HG02610 (cell line): ENCODE measurements around the gene COL6A2.
"Not testable (repeated sequence)": the region's sequence is repeated elsewhere in the genome, so short reads cannot be mapped to it uniquely, and the experiment has no call there.

Source experiments
- ATAC-seq: cut with Tn5 transposase; IDR thresholded peaks from one replicate; pipeline ENCODE4 v1.9.1; 2021; ENCODE audit warnings: mild to moderate bottlenecking, moderate library complexity; ENCODE audit not compliant: unreplicated experiment

The COL6A2 gene

DNA sequence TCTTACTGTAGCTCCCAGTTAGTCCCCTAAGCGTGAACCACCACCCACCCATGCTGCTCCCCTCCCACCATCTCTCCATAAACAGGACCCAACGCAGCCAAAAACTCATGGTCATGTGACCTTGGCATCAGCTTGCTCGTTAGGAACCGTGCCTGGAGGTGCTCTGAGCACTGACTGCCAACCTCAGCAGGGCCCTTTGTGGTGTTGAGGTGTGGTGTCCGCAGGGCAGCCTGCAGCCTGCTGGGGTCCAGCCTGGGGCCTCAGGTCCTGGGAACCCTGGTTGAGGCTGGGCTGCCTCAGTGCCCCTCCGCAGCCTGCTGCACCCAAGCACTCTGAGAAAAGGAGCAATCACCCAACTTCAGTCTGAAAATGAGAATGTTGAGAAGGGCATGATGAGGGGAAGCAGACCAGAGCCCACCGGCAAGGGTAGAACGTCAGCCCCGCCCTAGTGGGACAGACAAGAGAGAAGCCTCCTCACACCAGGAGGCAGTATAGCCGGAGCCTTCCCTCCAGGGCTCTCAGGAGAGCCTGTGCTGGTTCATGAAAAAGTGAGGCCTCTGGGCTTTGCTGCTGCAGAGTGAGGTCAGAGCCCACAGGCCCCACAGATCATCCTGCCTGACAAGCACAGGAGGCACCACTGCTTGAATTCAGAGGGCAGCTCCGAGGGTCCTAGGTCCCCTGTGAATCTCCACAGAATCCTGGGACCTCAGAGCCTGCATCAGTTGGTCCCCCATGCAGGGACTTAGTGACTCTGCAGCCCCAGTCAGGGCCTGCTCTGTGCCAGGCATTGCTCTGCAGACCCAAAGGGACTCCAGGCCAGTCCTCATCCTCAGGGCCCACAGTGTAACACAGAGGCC, 4.9 kb upstream of the COL6A2 start:
- ATAC-seq = no peak

GRCh38 chr21:46093668-46094400, 4.1 kb upstream of the COL6A2 start:
- ATAC-seq = no peak

DNA sequence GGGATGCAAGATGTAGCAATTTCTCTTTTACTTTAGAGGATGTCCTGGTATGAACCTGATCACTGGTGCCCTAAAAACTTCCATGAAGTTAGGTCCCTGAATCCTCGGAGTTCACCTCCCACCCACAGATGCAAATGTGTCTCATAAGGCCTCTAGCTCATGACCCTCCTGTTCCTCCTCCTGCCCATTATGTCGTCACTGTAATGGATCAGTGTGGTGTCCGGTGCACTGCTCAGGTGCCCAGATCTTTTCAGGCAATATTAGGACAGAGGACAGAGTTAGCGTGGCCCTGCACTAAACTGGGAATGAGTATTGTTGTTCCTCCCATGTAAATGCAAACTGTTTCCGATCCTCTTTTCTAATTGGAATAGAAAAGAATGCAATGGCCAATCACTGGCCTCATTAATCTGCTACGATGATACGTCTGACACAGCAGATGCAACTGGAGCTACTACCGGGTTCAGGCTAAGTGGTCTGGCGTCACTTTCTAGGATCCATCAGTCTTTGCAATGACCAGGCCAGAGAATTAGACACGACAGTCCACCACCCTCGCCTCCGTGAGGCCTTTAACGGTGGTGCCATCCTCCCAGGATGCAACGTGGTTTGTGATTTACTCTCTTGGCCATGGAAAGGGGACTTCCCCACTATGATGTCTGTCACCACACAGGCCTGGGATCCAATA, 3.4 kb upstream of the COL6A2 start:
- no peak for ATAC-seq

DNA sequence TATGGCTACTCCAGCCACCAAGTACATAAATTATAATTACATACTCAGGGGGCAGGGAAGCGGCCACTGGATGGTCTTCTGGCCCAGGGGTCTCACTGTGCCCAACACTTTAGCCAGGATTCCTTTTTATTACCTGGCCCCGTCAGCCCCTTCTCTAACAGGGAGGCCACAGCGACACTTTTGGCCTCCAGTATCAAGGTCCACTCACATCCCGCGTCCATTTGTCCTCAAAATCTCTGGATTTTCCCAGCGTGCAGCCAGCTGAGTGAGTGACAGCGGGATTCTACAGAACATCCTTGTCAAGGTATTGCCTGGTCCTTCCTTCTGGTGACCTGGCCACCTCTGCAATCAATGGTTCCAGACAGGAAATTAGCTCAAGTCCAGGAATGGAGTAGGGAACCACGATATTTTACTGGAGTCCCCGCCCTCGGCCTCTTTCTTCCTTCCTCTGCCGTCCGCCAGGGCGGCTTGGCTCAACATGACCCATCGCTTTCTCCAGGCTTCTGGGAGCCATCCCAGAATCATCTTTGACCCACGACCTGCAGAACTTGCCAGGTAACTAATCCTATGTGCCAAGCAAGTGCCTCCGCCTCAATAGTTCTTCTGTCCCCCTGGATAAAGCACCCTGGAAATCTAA, 2.7 kb upstream of the COL6A2 start:
- no peak for ATAC-seq

GRCh38 chr21:46095814-46096595, 1.9 kb upstream of the COL6A2 start:
- ATAC-seq = no peak

DNA sequence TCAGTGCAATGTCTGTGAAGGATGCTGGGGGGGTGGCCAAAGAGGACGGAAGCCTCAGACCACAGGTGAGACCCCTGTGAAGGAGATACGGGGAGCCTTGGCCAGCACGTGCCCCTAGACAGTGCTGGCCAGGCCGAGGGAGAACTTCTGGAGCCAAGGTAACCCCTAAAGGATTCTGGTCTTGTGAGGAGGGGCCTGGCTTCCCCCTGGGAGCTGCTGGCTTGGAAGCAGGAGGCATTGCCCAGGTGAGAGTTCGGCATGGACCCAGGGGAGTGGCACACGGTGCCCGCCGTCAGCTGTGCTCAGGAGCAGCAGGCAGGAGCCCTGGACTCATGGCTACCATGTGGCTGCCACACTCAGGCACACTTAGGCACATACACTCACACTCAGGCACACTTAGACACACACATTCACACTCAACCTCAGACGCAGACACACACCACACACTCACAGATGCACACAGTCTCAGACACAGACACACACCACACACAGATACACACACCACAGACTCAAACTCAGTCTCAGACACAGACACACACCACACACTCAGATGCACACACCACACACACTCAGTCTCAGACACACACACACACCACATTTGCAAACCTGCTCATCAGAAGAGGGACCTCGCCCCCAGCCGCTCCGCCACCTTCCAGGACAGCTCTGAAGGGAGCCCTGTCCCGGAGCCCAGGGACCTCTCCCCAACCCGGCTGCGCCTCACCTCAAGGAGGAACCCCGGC, 1.1 kb upstream of the COL6A2 start:
- ATAC-seq = no peak

GRCh38 chr21:46098303-46099141, 610 bp downstream of the COL6A2 start:
- ATAC-seq = no peak

DNA sequence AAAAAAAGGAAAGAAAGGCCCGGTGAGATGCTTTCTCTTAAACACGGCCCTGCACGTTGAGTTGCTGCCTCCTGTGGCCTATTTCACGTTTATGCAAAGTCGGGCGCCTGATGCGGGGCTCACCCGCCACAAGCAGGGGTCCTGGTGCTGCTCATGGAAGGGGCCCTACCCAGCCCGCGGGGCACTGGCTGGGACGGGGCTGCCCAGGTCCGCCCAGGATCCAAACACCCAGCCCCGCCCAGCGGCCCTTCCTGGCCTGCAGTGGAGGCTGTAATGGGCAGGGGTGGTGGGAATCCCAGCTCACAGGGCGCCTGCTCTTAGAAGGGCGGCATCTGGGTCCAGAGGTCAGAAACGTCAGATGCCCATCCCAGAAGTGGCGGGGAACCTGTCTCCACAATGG, 1.6 kb downstream of the COL6A2 start:
- no peak for ATAC-seq

- no peak for ATAC-seq
These were observed 2.1 kb downstream of the COL6A2 start for GRCh38 chr21:46100020-46100419.

GRCh38 chr21:46100426-46100825, 2.5 kb downstream of the COL6A2 start:
- no peak for ATAC-seq

GRCh38 chr21:46100906-46101305, 3.0 kb downstream of the COL6A2 start:
- ATAC-seq = no peak

GRCh38 chr21:46104104-46104503, 6.2 kb downstream of the COL6A2 start:
- no peak for ATAC-seq

- ATAC-seq = not testable (repeated sequence)
These were observed 9.5 kb downstream of the COL6A2 start for GRCh38 chr21:46107376-46107775.

GRCh38 chr21:46108827-46109312, 11.0 kb downstream of the COL6A2 start:
- ATAC-seq = no peak

DNA sequence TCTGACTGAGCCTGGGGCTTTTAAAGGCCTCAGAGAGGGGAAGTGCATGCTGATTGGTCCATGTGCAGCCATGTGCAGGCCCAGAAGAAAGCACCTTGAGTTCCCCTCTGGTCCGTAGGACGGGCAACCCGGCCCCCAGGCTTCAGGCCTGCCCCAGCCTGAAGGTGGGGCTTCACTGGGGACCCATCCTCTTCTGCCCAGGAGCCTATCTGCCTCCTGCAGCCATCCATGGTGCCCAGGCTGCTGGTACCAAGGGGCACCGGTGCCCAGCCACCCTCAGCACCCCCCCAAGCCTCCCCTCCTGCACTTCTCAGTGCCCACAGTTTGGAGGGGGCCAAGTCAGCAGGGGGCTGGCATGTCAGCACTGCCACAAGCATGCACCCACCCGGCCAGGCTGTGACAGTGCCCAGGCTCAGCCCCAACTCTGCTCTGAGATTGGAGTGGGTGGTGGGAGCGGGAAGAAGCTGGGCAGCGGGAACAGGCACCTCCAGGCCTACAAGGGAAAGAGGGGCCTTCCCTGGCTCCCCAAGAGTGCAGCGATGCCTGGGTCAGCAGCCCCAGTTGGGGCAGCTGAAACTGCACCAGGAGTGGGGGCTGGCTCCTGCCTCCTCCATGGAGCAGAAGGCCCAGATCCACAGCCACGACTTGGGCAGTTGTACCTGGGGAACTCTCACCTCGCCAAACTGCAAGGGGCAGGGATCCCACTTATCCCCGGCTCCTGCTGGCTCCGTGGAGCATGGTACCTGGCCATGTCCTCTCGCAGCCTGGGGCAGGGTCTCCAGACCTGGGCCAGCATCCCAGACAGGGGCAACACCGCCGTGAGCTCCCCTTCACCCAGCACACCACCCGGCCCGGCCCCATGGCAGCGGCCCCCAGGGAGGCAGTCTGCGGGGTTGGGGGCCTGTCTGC, 11.7 kb downstream of the COL6A2 start:
- ATAC-seq = no peak

- ATAC-seq = no peak
These were observed 12.7 kb downstream of the COL6A2 start for GRCh38 chr21:46110499-46111192.

DNA sequence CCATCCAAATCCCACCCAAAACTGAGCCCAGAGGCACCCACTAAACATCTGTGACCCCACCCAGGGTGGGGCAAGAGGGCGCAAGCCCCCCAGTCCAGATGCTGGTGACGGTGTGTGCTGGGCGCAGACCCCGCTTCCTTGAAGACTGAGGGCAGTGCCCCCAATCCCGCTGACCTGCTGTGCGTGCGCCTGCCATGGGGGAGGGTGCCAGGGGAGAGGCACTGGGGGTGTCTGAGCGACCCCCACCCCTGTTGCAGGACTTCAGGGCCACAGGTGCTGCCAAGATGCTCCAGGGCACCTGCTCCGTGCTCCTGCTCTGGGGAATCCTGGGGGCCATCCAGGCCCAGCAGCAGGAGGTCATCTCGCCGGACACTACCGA, 13.3 kb downstream of the COL6A2 start:
- no peak for ATAC-seq
